K562 (cell line): ENCODE measurements around the gene FADS1. TPM values are rescaled to one million over a fixed set of nuclear protein-coding genes. Genes with fewer than 3 reads are reported as not detected.

ENCODE experiments used
- ATAC-seq: fragments of 200-7000 bp; cut with Tn5 transposase; 3 replicates; pipeline ENCODE4 v1.9.1; 2020; ENCODE audit warnings: moderate library complexity
- BruUV-seq: library from RNA; stranded (reverse); fragments of 400-500 nt; replicated peaks from 2 replicates; lab custom pipeline; 2021; lab: Mats Ljungman, UMichigan
- CTCF ChIA-PET: fragments of 300-600 bp; formaldehyde crosslinking; extraction: SDS; loops from one replicate; lab custom pipeline; 2021; ENCODE audit warnings: low intra/inter-chr PET ratio; lab: Yijun Ruan, JAX
- POLR2A ChIA-PET: fragments of 300-600, 350-650 bp; sonication (Branson Sonifier 250); formaldehyde crosslinking; extraction: SDS; loops from one replicate; lab custom pipeline; 2021; ENCODE audit warnings: antibody characterized with exemption, inconsistent platforms; lab: Yijun Ruan, JAX
- DNase-seq, 4 experiments: peaks; one replicate each; pipeline versions ENCODE4 v3.0.0 to v3.0.0-alpha.2; 2011 to 2018; ENCODE audit warnings: low spot score in 3 of 4, mixed read lengths in 3 of 4; ENCODE audit errors: extremely low read depth in 1 of 4
- FAIRE-seq: peaks from 2 replicates; lab custom pipeline; 2011; peaks lifted over from hg19 to GRCh38; lab: Jason Lieb, UNC
- H2AFZ ChIP-seq: 2 replicates; pipeline ENCODE4 v1.6.0; 2011; ENCODE audit warnings: low read depth, low read length, control low read depth, inconsistent platforms
- H3K27ac ChIP-seq: fragments of 200-600 bp; 3 replicates; pipeline ENCODE4 v1.8.0; 2011; ENCODE audit warnings: low read depth, mild to moderate bottlenecking, control low read depth, inconsistent platforms, low read length, moderate library complexity, mixed read lengths; ENCODE audit errors: extremely low read depth
- H3K27me3 ChIP-seq, 2 experiments: fragments of 300-600 bp in 1 of 2; 2 replicates in 1 of 2; 3 replicates in 1 of 2; pipeline versions ENCODE4 v1.6.0 to v1.8.0; 2011; ENCODE audit warnings: inconsistent platforms in 2 of 2, low read length in 2 of 2, mild to moderate bottlenecking in 1 of 2, mixed read lengths in 1 of 2, moderate library complexity in 1 of 2; ENCODE audit not compliant: control insufficient read depth in 2 of 2, insufficient read depth in 2 of 2
- H3K36me3 ChIP-seq: fragments of 300-600 bp; 3 replicates; pipeline ENCODE4 v1.8.0; 2011; ENCODE audit warnings: mild to moderate bottlenecking, low read length, inconsistent platforms; ENCODE audit not compliant: control insufficient read depth, insufficient read depth
- H3K4me1 ChIP-seq, 2 experiments: fragments of 200-600 bp in 1 of 2; replicated peaks in 1 of 2; 2 replicates in 1 of 2; 3 replicates in 1 of 2; pipeline versions ENCODE4 v1.5.1 to v1.8.0; 2011; ENCODE audit warnings: inconsistent platforms in 2 of 2, low read length in 2 of 2, mild to moderate bottlenecking in 1 of 2, mixed read lengths in 1 of 2, moderate library complexity in 1 of 2; ENCODE audit not compliant: control insufficient read depth in 2 of 2, insufficient read depth in 2 of 2
- H3K4me2 ChIP-seq: 2 replicates; pipeline ENCODE4 v1.6.1; 2011; ENCODE audit warnings: low read length, control low read depth, inconsistent platforms, mixed read lengths; ENCODE audit not compliant: insufficient read depth
- H3K4me3 ChIP-seq: fragments of 200-600 bp; sonication (generic), shearing (Covaris generic); 2 replicates; pipeline ENCODE4 v1.5.1; 2016; ENCODE audit warnings: control low read depth, inconsistent platforms
- H3K79me2 ChIP-seq: fragments of 200-600 bp; 3 replicates; pipeline ENCODE4 v1.8.0; 2011; ENCODE audit warnings: low read length, inconsistent platforms; ENCODE audit not compliant: control insufficient read depth, insufficient read depth
- H3K9ac ChIP-seq, 2 experiments: 2 replicates each; pipeline versions ENCODE4 v1.6.0 to v1.6.1; 2011; ENCODE audit warnings: low read depth in 2 of 2, low read length in 2 of 2, control low read depth in 1 of 2, inconsistent platforms in 1 of 2, mild to moderate bottlenecking in 1 of 2, mixed read lengths in 1 of 2; ENCODE audit not compliant: insufficient read depth in 1 of 2
- H3K9me1 ChIP-seq: one replicate; pipeline ENCODE4 v1.6.0; 2011; ENCODE audit warnings: inconsistent platforms, mild to moderate bottlenecking, low read length, moderate library complexity; ENCODE audit not compliant: control insufficient read depth, insufficient read depth
- H3K9me3 ChIP-seq: replicated peaks from 2 replicates; pipeline ENCODE4 v1.5.1; 2011; ENCODE audit warnings: low read depth, low read length, inconsistent platforms; ENCODE audit not compliant: control insufficient read depth, insufficient read depth
- H4K20me1 ChIP-seq: replicated peaks from 2 replicates; pipeline ENCODE4 v1.6.1; 2011; ENCODE audit warnings: low read length, inconsistent platforms, mixed read lengths; ENCODE audit not compliant: control insufficient read depth, insufficient read depth
- DIDO1 ChIP-seq: fragments of 450-650 bp; IDR thresholded peaks from 2 replicates; pipeline ENCODE4 v1.6.1; 2016; ENCODE audit warnings: low read depth, missing biosample characterization, missing genetic modification characterization
- ESRRA ChIP-seq: fragments of 450-650 bp; IDR thresholded peaks from 2 replicates; pipeline ENCODE4 v1.6.1; 2014; ENCODE audit warnings: low read depth, mild to moderate bottlenecking, moderate library complexity, borderline replicate concordance
- GTF2E2 ChIP-seq: fragments of 200-800 bp; sonication (Bioruptor generic); IDR thresholded peaks from 2 replicates; pipeline ENCODE4 v1.6.1; 2016; ENCODE audit warnings: missing genetic modification characterization, missing compliant biosample characterization
- HOXB6 ChIP-seq: fragments of 250-450 bp; sonication (Bioruptor Pico); IDR thresholded peaks from 2 replicates; pipeline ENCODE4 v1.5.1; 2022; ENCODE audit warnings: mild to moderate bottlenecking, borderline replicate concordance
- IFI16 ChIP-seq: fragments of 250-450 bp; sonication (Bioruptor Pico); IDR thresholded peaks from 2 replicates; pipeline ENCODE4 v2.1.2; 2022; ENCODE audit warnings: mild to moderate bottlenecking, inconsistent platforms
- KDM4B ChIP-seq, 2 experiments: fragments of 450-650 bp in 1 of 2; sonication (generic) in 1 of 2; IDR thresholded peaks; 2 replicates each; pipeline ENCODE4 v1.6.1; 2016 to 2017; ENCODE audit warnings: borderline replicate concordance in 2 of 2, antibody characterized with exemption in 1 of 2, low read depth in 1 of 2, mild to moderate bottlenecking in 1 of 2
- MEF2A ChIP-seq: IDR thresholded peaks from 2 replicates; pipeline ENCODE4 v1.6.1; 2011; ENCODE audit warnings: low read depth, mild to moderate bottlenecking, low read length, moderate library complexity; ENCODE audit not compliant: control insufficient read depth
- STAG1 ChIP-seq: sonication (generic); formaldehyde crosslinking; IDR thresholded peaks from 2 replicates; pipeline ENCODE4 v1.5.0; 2020; ENCODE audit warnings: missing genetic modification reagents, borderline replicate concordance
- TBP ChIP-seq: optimal IDR thresholded peaks from 2 replicates; pipeline ENCODE3; 2011; ENCODE audit warnings: low read depth, low read length, improper control_type of control experiment
- ZNF143 ChIP-seq: sonication (generic); formaldehyde crosslinking; IDR thresholded peaks from 2 replicates; pipeline ENCODE4 v1.9.0; 2022; ENCODE audit warnings: mild to moderate bottlenecking, missing genetic modification reagents
- ZNF24 ChIP-seq: fragments of 450-650 bp; IDR thresholded peaks from 2 replicates; pipeline ENCODE4 v1.6.1; 2016
- WGBS: fragments of 100-300 bp; shearing (Covaris generic); methylation state at CpG from one replicate; pipeline ENCODE4 v1.1.6; 2016; ENCODE audit warnings: low coverage, mixed read lengths; ENCODE audit not compliant: insufficient coverage; ENCODE audit errors: missing lambda C conversion rate; 5-methylcytosine and 5-hydroxymethylcytosine counted together
- in situ Hi-C: fragments of 300-500 bp; cut with MboI; formaldehyde crosslinking; loops from 4 replicates; pipeline ENCODE4 v1.15.0; 2018; ENCODE audit warnings: inconsistent platforms, mixed read lengths
- intact Hi-C: fragments of 100-400 bp; cut with micrococcal nuclease; formaldehyde crosslinking; loops from 2 replicates; pipeline ENCODE4 v1.14.2; 2022
- polyA plus RNA-seq, 8 experiments: library from polyadenylated mRNA; depleted of rRNA in 4 of 8; stranded (reverse) in 5 of 8; unstranded in 3 of 8; fragments of >200 nt; fragmentation: Nextera tagmentation in 2 of 8; fragmentation: Illumina TruSeq in 1 of 8; extraction: Ambion mirVana in 2 of 8; extraction: Trizol in 1 of 8; gene quantifications; 2 replicates each; pipeline versions ENCODE4 v1.2.1 to v1.2.3, GENCODE V29; 2011 to 2014; ENCODE audit warnings: inconsistent platforms in 1 of 8, missing spikeins in 1 of 8
- total RNA-seq, 7 experiments: library from RNA; depleted of rRNA in 6 of 7; stranded (reverse); fragments of >200 nt in 6 of 7; fragmentation: Illumina TruSeq in 2 of 7; extraction: Trizol in 2 of 7; gene quantifications; 2 replicates each; pipeline versions ENCODE4 v1.2.1 to v1.2.3, GENCODE V29; 2011 to 2021; ENCODE audit warnings: low replicate concordance in 1 of 7
- TF ChIP-seq, protein P1 (sequence below): fragments of 450-650 bp; IDR thresholded peaks from 2 replicates; pipeline ENCODE4 v1.6.1; 2017; ENCODE audit warnings: mild to moderate bottlenecking, moderate library complexity
- TF ChIP-seq, protein P2 (sequence below): sonication (generic); formaldehyde crosslinking; IDR thresholded peaks from 2 replicates; pipeline ENCODE4 v1.8.1; 2023; ENCODE audit warnings: mild to moderate bottlenecking, missing genetic modification reagents

Gene FADS1
- total and polyA plus RNA-seq, 9 of the 15 experiments (the other 6 are each of a cell fraction or from before 2014, with no cell fraction given), result 110 to 864 (median 364) TPM

DNA sequence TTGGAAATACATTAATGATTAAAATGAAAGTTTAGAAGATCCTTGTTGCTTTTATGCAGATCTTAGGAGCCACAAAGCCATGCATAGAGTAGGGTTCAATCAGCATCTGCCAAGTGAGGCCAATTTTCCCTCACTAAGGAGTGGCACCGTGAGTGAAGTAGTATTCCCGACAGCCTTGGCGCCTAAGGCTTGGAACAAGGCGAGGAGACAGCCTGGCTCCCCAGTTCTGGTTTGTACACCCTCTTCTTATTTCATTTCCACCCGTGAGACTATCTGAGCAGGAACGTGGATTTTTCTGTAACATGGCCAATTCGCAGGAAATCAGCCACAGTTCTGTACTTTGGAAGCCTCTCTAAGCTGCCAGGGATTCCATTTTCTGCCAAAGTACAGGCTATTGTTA, 33.9 kb upstream of the FADS1 start:
- in situ Hi-C loops, result no loop called here
- WGBS, result 80% methylated on average over 7 of the region's 7 CpGs
- Histone ChIP-seq H3K4me1 (peaks cover 2 to 20% of the 10 kb centered on the region in 2 experiments; a peak in 4 of 5 replicates), H3K4me3 (no peak overlapping the region), H3K27me3 (no peaks in the 10 kb centered on the region), H3K9ac (peak overlapping the region in 1 of 2 experiments; percentile 9; a peak in 1 of 4 replicates), H2AFZ (no peak overlapping the region), H3K9me1 (no peaks in the 10 kb centered on the region), H3K4me2 (no peak overlapping the region), H3K36me3 (peaks cover 5% of the 10 kb centered on the region; the same call in 1 of the 3 replicates), H4K20me1 (no peaks in the 10 kb centered on the region), H3K9me3 (no peaks in the 10 kb centered on the region), H3K79me2 (no peaks in the 10 kb centered on the region), H3K27ac (no peak overlapping the region)
- ChIA-PET CTCF (no interaction called here), POLR2A (interaction anchor here (0.6 kb wide), 1 partner anchor 46 kb away, joined by 4 read pairs; no protein-coding TSS in a partner anchor)
- TF ChIP-seq TBP, result peak; percentile 43
- TF ChIP-seq, protein P1, sequence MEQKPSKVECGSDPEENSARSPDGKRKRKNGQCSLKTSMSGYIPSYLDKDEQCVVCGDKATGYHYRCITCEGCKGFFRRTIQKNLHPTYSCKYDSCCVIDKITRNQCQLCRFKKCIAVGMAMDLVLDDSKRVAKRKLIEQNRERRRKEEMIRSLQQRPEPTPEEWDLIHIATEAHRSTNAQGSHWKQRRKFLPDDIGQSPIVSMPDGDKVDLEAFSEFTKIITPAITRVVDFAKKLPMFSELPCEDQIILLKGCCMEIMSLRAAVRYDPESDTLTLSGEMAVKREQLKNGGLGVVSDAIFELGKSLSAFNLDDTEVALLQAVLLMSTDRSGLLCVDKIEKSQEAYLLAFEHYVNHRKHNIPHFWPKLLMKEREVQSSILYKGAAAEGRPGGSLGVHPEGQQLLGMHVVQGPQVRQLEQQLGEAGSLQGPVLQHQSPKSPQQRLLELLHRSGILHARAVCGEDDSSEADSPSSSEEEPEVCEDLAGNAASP, result no peak
- BruUV-seq, result no TSS peak
- ATAC-seq (no peak), DNase-seq (no peak), FAIRE-seq (no peak)
- intact Hi-C loops, result no loop called here

DNA sequence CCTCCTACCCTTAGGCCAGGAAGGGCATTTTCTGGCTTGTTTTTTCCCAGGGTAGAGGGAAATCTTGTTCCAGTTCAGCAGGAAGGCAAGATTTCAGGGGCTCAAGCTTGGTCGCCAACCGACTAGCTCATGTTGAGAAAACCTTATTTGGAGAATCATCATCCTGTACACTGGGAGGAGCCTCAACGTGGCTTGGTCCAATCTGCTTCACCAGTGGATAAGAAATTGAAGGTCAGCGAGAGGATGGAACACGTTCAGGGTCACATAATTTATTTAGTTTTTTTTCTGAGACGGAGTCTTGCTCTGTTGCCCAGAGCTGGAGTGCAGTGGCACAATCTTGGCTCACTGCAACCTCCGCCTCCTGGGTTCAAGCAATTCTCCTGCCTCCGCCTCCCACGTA, 31.8 kb upstream of the FADS1 start:
- POLR2A ChIA-PET, result interaction anchor here (0.9 kb wide), 1 partner anchor 14 kb away, joined by 3 read pairs; no protein-coding TSS in a partner anchor
- TF ChIP-seq ZNF24, result no peak
- no peak for TF ChIP-seq IFI16 (CRISPR knock-in tag)
- no peak for TF ChIP-seq DIDO1
- TF ChIP-seq HOXB6 (CRISPR knock-in tag), result no peak
- no peak for TF ChIP-seq MEF2A
- no peak for TF ChIP-seq ZNF143 (CRISPR knock-in tag)
- no peak for TF ChIP-seq STAG1 (CRISPR knock-in tag)
- TF ChIP-seq, protein P2, sequence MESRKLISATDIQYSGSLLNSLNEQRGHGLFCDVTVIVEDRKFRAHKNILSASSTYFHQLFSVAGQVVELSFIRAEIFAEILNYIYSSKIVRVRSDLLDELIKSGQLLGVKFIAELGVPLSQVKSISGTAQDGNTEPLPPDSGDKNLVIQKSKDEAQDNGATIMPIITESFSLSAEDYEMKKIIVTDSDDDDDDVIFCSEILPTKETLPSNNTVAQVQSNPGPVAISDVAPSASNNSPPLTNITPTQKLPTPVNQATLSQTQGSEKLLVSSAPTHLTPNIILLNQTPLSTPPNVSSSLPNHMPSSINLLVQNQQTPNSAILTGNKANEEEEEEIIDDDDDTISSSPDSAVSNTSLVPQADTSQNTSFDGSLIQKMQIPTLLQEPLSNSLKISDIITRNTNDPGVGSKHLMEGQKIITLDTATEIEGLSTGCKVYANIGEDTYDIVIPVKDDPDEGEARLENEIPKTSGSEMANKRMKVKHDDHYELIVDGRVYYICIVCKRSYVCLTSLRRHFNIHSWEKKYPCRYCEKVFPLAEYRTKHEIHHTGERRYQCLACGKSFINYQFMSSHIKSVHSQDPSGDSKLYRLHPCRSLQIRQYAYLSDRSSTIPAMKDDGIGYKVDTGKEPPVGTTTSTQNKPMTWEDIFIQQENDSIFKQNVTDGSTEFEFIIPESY (CRISPR knock-in tag), result no peak
- no peak for TF ChIP-seq KDM4B (IDR thresholded peaks at IDR 0.05; ENCODE audit: borderline replicate concordance in 2 of 2, low read depth in 1 of 2)
- no peak for TF ChIP-seq ESRRA
- TF ChIP-seq GTF2E2 (tag), result no peak

More for the DNA sequence above, 31.8 kb upstream of the FADS1 start:
- Histone ChIP-seq H3K36me3 (peaks cover 5% of the 10 kb centered on the region; the same call in 1 of the 3 replicates), H3K9me3 (no peaks in the 10 kb centered on the region), H4K20me1 (no peaks in the 10 kb centered on the region), H3K27me3 (no peaks in the 10 kb centered on the region), H3K4me2 (no peak overlapping the region), H3K4me1 (peaks cover 1 to 21% of the 10 kb centered on the region in 2 experiments; a peak in 4 of 5 replicates), H3K9ac (no peak overlapping the region), H3K79me2 (no peaks in the 10 kb centered on the region), H3K27ac (no peak overlapping the region), H3K4me3 (no peak overlapping the region), H3K9me1 (no peaks in the 10 kb centered on the region), H2AFZ (no peak overlapping the region)
- 84% methylated on average over 9 of the region's 9 CpGs for WGBS
- intact Hi-C loops (no loop called here), in situ Hi-C loops (no loop called here)
- FAIRE-seq (no peak), DNase-seq (no peak), ATAC-seq (no peak)
- BruUV-seq, result no TSS peak
- CTCF ChIA-PET, result no interaction called here
